ENCODE measurements around the gene RFC3. TPM values are rescaled to one million over a fixed set of nuclear protein-coding genes. Genes with fewer than 3 reads are reported as not detected.

Gene RFC3
- total RNA-seq, 1 experiment from 2014 or later: 19.0 TPM

GRCh38 chr13:33789066-33789606 lies 28.8 kb upstream of the RFC3 start:
- in situ Hi-C loops (cut with HindIII; ENCODE audit: low pct_unique_long_range_greater_than_20kb, low sequenced_read_pairs) (no loop called here), intact Hi-C loops (cut with micrococcal nuclease; ENCODE audit: unreplicated experiment) (no loop called here)
- H3K9me3 ChIP-seq (ENCODE audit: control insufficient read depth, insufficient read depth, low read depth, low read length): no peaks in the 10 kb centered on the region
- no peaks in the 10 kb centered on the region for H3K27me3 ChIP-seq (ENCODE audit: control insufficient read depth, insufficient read depth, low read length)
- H3K4me1 ChIP-seq (ENCODE audit: control insufficient read depth, insufficient read depth, low read length): no peaks in the 10 kb centered on the region; the same call in 1 of the 2 replicates
- H3K27ac ChIP-seq (ENCODE audit: low read length): no peak overlapping the region
- no peaks in the 10 kb centered on the region for H3K36me3 ChIP-seq (ENCODE audit: control insufficient read depth, insufficient read depth, low read length)
- BruUV-seq (replicated peaks): no TSS peak
- TF ChIP-seq CTCF (IDR thresholded peaks at IDR 0.05) (no peak), POLR2AphosphoS5 (IDR thresholded peaks at IDR 0.05; ENCODE audit: low read depth, low read length) (no peak), TCF7L2 (IDR thresholded peaks at IDR 0.05; ENCODE audit: low read depth, low read length) (no peak), SIN3A (IDR thresholded peaks at IDR 0.05; ENCODE audit: borderline replicate concordance, insufficient read depth, low read depth, low read length) (no peak), REST (IDR thresholded peaks at IDR 0.05; ENCODE audit: insufficient read depth in 1 of 2, low read depth in 2 of 2, low read length in 1 of 2) (no peak)
- ChIA-PET POLR2A (interaction anchor here (0.6 kb wide), 1 partner anchor 184 kb away, joined by 7 read pairs; no protein-coding TSS in a partner anchor), CTCF (no interaction called here)
- no peak for ATAC-seq
- DNase-seq (ENCODE audit: low read depth, low spot score): no peak
- no peak overlapping the region for H3K4me3 ChIP-seq (ENCODE audit: low read depth in 2 of 2, low read length in 2 of 2)

- no peak for DNase-seq (ENCODE audit: low read depth, low spot score)
- H3K4me3 ChIP-seq (ENCODE audit: low read depth in 2 of 2, low read length in 2 of 2): no peak overlapping the region
- ChIA-PET CTCF (no interaction called here), POLR2A (no interaction called here)
- TF ChIP-seq REST (IDR thresholded peaks at IDR 0.05; ENCODE audit: insufficient read depth in 1 of 2, low read depth in 2 of 2, low read length in 1 of 2): no peak
- TF ChIP-seq TCF7L2 (IDR thresholded peaks at IDR 0.05; ENCODE audit: low read depth, low read length): no peak
- TF ChIP-seq SIN3A (IDR thresholded peaks at IDR 0.05; ENCODE audit: borderline replicate concordance, insufficient read depth, low read depth, low read length): no peak
- TF ChIP-seq POLR2AphosphoS5 (IDR thresholded peaks at IDR 0.05; ENCODE audit: low read depth, low read length): no peak
- TF ChIP-seq CTCF (IDR thresholded peaks at IDR 0.05): no peak
- no TSS peak for BruUV-seq (replicated peaks)
- no peak for ATAC-seq
- no peak overlapping the region for H3K27ac ChIP-seq (ENCODE audit: low read length)
- no peaks in the 10 kb centered on the region for H3K9me3 ChIP-seq (ENCODE audit: control insufficient read depth, insufficient read depth, low read depth, low read length)
- intact Hi-C loops (cut with micrococcal nuclease; ENCODE audit: unreplicated experiment) (no loop called here), in situ Hi-C loops (cut with HindIII; ENCODE audit: low pct_unique_long_range_greater_than_20kb, low sequenced_read_pairs) (no loop called here)
- H3K27me3 ChIP-seq (ENCODE audit: control insufficient read depth, insufficient read depth, low read length): no peaks in the 10 kb centered on the region
- H3K36me3 ChIP-seq (ENCODE audit: control insufficient read depth, insufficient read depth, low read length): no peaks in the 10 kb centered on the region
- H3K4me1 ChIP-seq (ENCODE audit: control insufficient read depth, insufficient read depth, low read length): no peaks in the 10 kb centered on the region; the same call in 1 of the 2 replicates
These were observed 28.2 kb upstream of the RFC3 start for GRCh38 chr13:33789739-33790138.

Measured in Panc1 (cell line).